HepG2 (cell line): ENCODE measurements around the gene INKA2. TPM values are rescaled to one million over a fixed set of nuclear protein-coding genes. Genes with fewer than 3 reads are reported as not detected.

Experiments
- ARNT ChIP-seq: fragments of 450-650 bp; IDR thresholded peaks from 2 replicates; pipeline ENCODE4 v1.6.1; 2017
- E2F1 ChIP-seq: sonication (generic); formaldehyde crosslinking; IDR thresholded peaks from 2 replicates; pipeline ENCODE4 v1.5.0; 2020; ENCODE audit warnings: missing genetic modification reagents
- MBNL3 ChIP-seq: fragments of 250-450 bp; sonication (Bioruptor Pico); conservative IDR thresholded peaks from 2 replicates; pipeline ENCODE4 v1.8.0; 2022; ENCODE audit warnings: mild to moderate bottlenecking, inconsistent platforms
- RAD51 ChIP-seq: fragments of 450-650 bp; IDR thresholded peaks from 2 replicates; pipeline ENCODE4 v1.6.1; 2016; ENCODE audit warnings: borderline replicate concordance
- RBAK ChIP-seq: sonication (generic); formaldehyde crosslinking; IDR thresholded peaks from 2 replicates; pipeline ENCODE4 v1.5.1; 2020; ENCODE audit warnings: mild to moderate bottlenecking, missing genetic modification reagents
- RORA ChIP-seq: sonication (generic); formaldehyde crosslinking; IDR thresholded peaks from 2 replicates; pipeline ENCODE4 v1.5.0; 2020; ENCODE audit warnings: mild to moderate bottlenecking, missing genetic modification reagents, moderate library complexity
- TBX2 ChIP-seq: sonication (generic); formaldehyde crosslinking; IDR thresholded peaks from 2 replicates; pipeline ENCODE4 v1.5.0; 2020; ENCODE audit warnings: missing genetic modification reagents, mild to moderate bottlenecking, borderline replicate concordance
- ZNF367 ChIP-seq: sonication (generic); formaldehyde crosslinking; IDR thresholded peaks from 2 replicates; pipeline ENCODE4 v1.4.0; 2020; ENCODE audit warnings: missing genetic modification reagents, borderline replicate concordance
- ZNF382 ChIP-seq: sonication (generic); formaldehyde crosslinking; IDR thresholded peaks from 2 replicates; pipeline ENCODE4 v1.5.0; 2020; ENCODE audit warnings: missing genetic modification reagents, mild to moderate bottlenecking, borderline replicate concordance
- ZNF496 ChIP-seq: sonication (generic); formaldehyde crosslinking; IDR thresholded peaks from 2 replicates; pipeline ENCODE4 v1.8.1; 2023; ENCODE audit warnings: mild to moderate bottlenecking, moderate library complexity, missing genetic modification reagents; ENCODE audit not compliant: insufficient replicate concordance
- ZNF576 ChIP-seq: sonication (generic); formaldehyde crosslinking; IDR thresholded peaks from 2 replicates; pipeline ENCODE4 v1.4.0; 2020; ENCODE audit warnings: mild to moderate bottlenecking, missing genetic modification reagents
- ZNF878 ChIP-seq: sonication (generic); formaldehyde crosslinking; IDR thresholded peaks from 2 replicates; pipeline ENCODE4 v1.8.1; 2023; ENCODE audit warnings: mild to moderate bottlenecking, missing genetic modification reagents, moderate library complexity
- polyA plus RNA-seq, 8 experiments: library from polyadenylated mRNA; depleted of rRNA in 3 of 8; stranded (reverse) in 7 of 8; unstranded in 1 of 8; fragments of >200 nt; fragmentation: Illumina TruSeq in 4 of 8; extraction: Trizol in 4 of 8; gene quantifications; 2 replicates each; pipeline versions ENCODE4 v1.2.1 to v1.2.3, GENCODE V29; 2011 to 2016; ENCODE audit warnings: low read depth in 4 of 8, missing spikeins in 1 of 8, mixed read lengths in 1 of 8; ENCODE audit not compliant: insufficient read depth in 1 of 8
- total RNA-seq, 5 experiments: library from RNA; depleted of rRNA; stranded (reverse); fragments of >200 nt; fragmentation: Illumina TruSeq; extraction: Trizol; gene quantifications; 2 replicates each; pipeline ENCODE4 v1.2.3, GENCODE V29; 2016; ENCODE audit warnings: low read depth in 1 of 5
- TF ChIP-seq, protein P1 (sequence below): sonication (generic); formaldehyde crosslinking; conservative IDR thresholded peaks from 2 replicates; pipeline ENCODE4 v1.8.0; 2022; ENCODE audit warnings: mild to moderate bottlenecking, moderate library complexity, missing genetic modification reagents
- TF ChIP-seq, protein P2 (sequence below): sonication (generic); formaldehyde crosslinking; IDR thresholded peaks from 2 replicates; pipeline ENCODE4 v1.9.0; 2022; ENCODE audit warnings: low read depth, missing genetic modification reagents
- TF ChIP-seq, protein P3 (sequence below): sonication (generic); formaldehyde crosslinking; IDR thresholded peaks from 2 replicates; pipeline ENCODE4 v1.5.0; 2020; ENCODE audit warnings: mild to moderate bottlenecking, missing genetic modification reagents
- TF ChIP-seq, protein P4 (sequence below): sonication (generic); formaldehyde crosslinking; conservative IDR thresholded peaks from 2 replicates; pipeline ENCODE4 v1.4.0; 2020; ENCODE audit warnings: missing genetic modification reagents

INKA2 gene
- total and polyA plus RNA-seq, 2 of the 13 experiments (the other 11 are each of a cell fraction or from before 2014, with no cell fraction given) = 2.6 to 4.6 TPM

GRCh38 chr1:111733183-111733991 is 5.8 kb downstream of the INKA2 start (continued):
- TF ChIP-seq, protein P1, sequence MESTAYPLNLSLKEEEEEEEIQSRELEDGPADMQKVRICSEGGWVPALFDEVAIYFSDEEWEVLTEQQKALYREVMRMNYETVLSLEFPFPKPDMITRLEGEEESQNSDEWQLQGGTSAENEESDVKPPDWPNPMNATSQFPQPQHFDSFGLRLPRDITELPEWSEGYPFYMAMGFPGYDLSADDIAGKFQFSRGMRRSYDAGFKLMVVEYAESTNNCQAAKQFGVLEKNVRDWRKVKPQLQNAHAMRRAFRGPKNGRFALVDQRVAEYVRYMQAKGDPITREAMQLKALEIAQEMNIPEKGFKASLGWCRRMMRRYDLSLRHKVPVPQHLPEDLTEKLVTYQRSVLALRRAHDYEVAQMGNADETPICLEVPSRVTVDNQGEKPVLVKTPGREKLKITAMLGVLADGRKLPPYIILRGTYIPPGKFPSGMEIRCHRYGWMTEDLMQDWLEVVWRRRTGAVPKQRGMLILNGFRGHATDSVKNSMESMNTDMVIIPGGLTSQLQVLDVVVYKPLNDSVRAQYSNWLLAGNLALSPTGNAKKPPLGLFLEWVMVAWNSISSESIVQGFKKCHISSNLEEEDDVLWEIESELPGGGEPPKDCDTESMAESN (CRISPR knock-in tag) = no peak; the same call in 1 of the 2 replicates
- TF ChIP-seq TBX2 (CRISPR knock-in tag) = peak; percentile 76
- no peak for TF ChIP-seq ZNF878 (CRISPR knock-in tag)
- no peak for TF ChIP-seq ZNF496 (CRISPR knock-in tag)
- TF ChIP-seq RBAK (CRISPR knock-in tag) = no peak
- no peak for TF ChIP-seq ZNF576
- TF ChIP-seq ZNF367 (CRISPR knock-in tag) = no peak
- no peak for TF ChIP-seq RORA (CRISPR knock-in tag)
- TF ChIP-seq ZNF382 = no peak
- TF ChIP-seq, protein P2, sequence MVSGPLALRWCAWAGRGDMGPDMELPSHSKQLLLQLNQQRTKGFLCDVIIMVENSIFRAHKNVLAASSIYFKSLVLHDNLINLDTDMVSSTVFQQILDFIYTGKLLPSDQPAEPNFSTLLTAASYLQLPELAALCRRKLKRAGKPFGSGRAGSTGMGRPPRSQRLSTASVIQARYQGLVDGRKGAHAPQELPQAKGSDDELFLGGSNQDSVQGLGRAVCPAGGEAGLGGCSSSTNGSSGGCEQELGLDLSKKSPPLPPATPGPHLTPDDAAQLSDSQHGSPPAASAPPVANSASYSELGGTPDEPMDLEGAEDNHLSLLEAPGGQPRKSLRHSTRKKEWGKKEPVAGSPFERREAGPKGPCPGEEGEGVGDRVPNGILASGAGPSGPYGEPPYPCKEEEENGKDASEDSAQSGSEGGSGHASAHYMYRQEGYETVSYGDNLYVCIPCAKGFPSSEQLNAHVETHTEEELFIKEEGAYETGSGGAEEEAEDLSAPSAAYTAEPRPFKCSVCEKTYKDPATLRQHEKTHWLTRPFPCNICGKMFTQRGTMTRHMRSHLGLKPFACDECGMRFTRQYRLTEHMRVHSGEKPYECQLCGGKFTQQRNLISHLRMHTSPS (CRISPR knock-in tag) = no peak
- no peak for TF ChIP-seq MBNL3
- no peak for TF ChIP-seq RAD51
- no peak for TF ChIP-seq E2F1 (CRISPR knock-in tag)
- no peak for TF ChIP-seq ARNT
- TF ChIP-seq, protein P3, sequence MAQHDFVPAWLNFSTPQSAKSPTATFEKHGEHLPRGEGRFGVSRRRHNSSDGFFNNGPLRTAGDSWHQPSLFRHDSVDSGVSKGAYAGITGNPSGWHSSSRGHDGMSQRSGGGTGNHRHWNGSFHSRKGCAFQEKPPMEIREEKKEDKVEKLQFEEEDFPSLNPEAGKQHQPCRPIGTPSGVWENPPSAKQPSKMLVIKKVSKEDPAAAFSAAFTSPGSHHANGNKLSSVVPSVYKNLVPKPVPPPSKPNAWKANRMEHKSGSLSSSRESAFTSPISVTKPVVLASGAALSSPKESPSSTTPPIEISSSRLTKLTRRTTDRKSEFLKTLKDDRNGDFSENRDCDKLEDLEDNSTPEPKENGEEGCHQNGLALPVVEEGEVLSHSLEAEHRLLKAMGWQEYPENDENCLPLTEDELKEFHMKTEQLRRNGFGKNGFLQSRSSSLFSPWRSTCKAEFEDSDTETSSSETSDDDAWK (CRISPR knock-in tag) = no peak
- TF ChIP-seq, protein P4, sequence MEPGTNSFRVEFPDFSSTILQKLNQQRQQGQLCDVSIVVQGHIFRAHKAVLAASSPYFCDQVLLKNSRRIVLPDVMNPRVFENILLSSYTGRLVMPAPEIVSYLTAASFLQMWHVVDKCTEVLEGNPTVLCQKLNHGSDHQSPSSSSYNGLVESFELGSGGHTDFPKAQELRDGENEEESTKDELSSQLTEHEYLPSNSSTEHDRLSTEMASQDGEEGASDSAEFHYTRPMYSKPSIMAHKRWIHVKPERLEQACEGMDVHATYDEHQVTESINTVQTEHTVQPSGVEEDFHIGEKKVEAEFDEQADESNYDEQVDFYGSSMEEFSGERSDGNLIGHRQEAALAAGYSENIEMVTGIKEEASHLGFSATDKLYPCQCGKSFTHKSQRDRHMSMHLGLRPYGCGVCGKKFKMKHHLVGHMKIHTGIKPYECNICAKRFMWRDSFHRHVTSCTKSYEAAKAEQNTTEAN (CRISPR knock-in tag) = no peak
